Neural progenitor cell (in vitro differentiated cells): ENCODE measurements around the gene MCTP2. TPM values are rescaled to one million over a fixed set of nuclear protein-coding genes. Genes with fewer than 3 reads are reported as not detected.

Experiments
- DNase-seq: peaks from one replicate; pipeline ENCODE4 v3.0.0-alpha.2; 2016; ENCODE audit warnings: low spot score
- H2AFZ ChIP-seq: fragments of 200-600 bp; sonication (generic); replicated peaks from 2 replicates; pipeline ENCODE4 v1.6.1; 2016; ENCODE audit warnings: antibody characterized with exemption
- H3F3A ChIP-seq: fragments of 200-600 bp; sonication (generic); 2 replicates; pipeline ENCODE4 v1.6.1; 2016; ENCODE audit warnings: antibody characterized with exemption, low read depth
- H3K27ac ChIP-seq: fragments of 200-600 bp; sonication (generic); 2 replicates; pipeline ENCODE4 v1.5.1; 2016; ENCODE audit warnings: mild to moderate bottlenecking
- H3K27me3 ChIP-seq: fragments of 200-600 bp; sonication (generic); 2 replicates; pipeline ENCODE4 v1.6.1; 2016; ENCODE audit warnings: mild to moderate bottlenecking, moderate library complexity
- H3K36me3 ChIP-seq: fragments of 200-600 bp; sonication (generic); 2 replicates; pipeline ENCODE4 v1.5.1; 2016
- H3K4me1 ChIP-seq: fragments of 200-600 bp; sonication (generic); 2 replicates; pipeline ENCODE4 v1.6.1; 2016; ENCODE audit warnings: mixed run types
- H3K4me2 ChIP-seq: fragments of 200-600 bp; sonication (generic); 2 replicates; pipeline ENCODE4 v1.6.1; 2016
- H3K4me3 ChIP-seq: fragments of 200-600 bp; sonication (generic); 2 replicates; pipeline ENCODE4 v1.5.1; 2016
- H3K79me2 ChIP-seq: fragments of 200-600 bp; sonication (generic); 2 replicates; pipeline ENCODE4 v1.6.1; 2016; ENCODE audit warnings: low read depth
- H3K9ac ChIP-seq: fragments of 200-600 bp; sonication (generic); 2 replicates; pipeline ENCODE4 v1.6.1; 2016
- H3K9me3 ChIP-seq: fragments of 200-600 bp; sonication (generic); 2 replicates; pipeline ENCODE4 v1.5.1; 2016; ENCODE audit warnings: low read depth
- H4K20me1 ChIP-seq: fragments of 200-600 bp; sonication (generic); 2 replicates; pipeline ENCODE4 v1.6.1; 2016; ENCODE audit warnings: low read depth
- H3K27ac Mint-ChIP-seq: 3 replicates; pipeline ENCODE4 v1.8.0; 2021; ENCODE audit warnings: mixed read lengths
- H3K27me3 Mint-ChIP-seq: 2 replicates; pipeline ENCODE4 v1.8.0; 2022; ENCODE audit warnings: low read depth, mild to moderate bottlenecking, inconsistent platforms, moderate library complexity, mixed read lengths; ENCODE audit not compliant: insufficient read depth
- H3K36me3 Mint-ChIP-seq: 3 replicates; pipeline ENCODE4 v1.8.0; 2021; ENCODE audit warnings: mixed read lengths
- H3K4me1 Mint-ChIP-seq: 3 replicates; pipeline ENCODE4 v1.8.0; 2021; ENCODE audit warnings: mixed read lengths
- H3K4me3 Mint-ChIP-seq: 3 replicates; pipeline ENCODE4 v1.8.0; 2021; ENCODE audit warnings: mild to moderate bottlenecking, moderate library complexity, mixed read lengths
- H3K9me3 Mint-ChIP-seq: 3 replicates; pipeline ENCODE4 v1.8.0; 2020; ENCODE audit warnings: mixed read lengths
- EZH2 ChIP-seq: fragments of 200-600 bp; sonication (generic); IDR thresholded peaks from 2 replicates; pipeline ENCODE4 v1.6.1; 2017; ENCODE audit warnings: antibody characterized with exemption, mild to moderate bottlenecking, moderate library complexity
- EZH2phosphoT487 ChIP-seq: fragments of 200-600 bp; sonication (generic); IDR thresholded peaks from 2 replicates; pipeline ENCODE4 v1.6.1; 2017; ENCODE audit warnings: antibody characterized with exemption
- total RNA-seq: library from RNA; depleted of rRNA; stranded (reverse); fragments of >200 nt; gene quantifications from 2 replicates; pipeline ENCODE4 v1.2.3, GENCODE V29; 2015; ENCODE audit warnings: low replicate concordance
- TF ChIP-seq, protein P1 (sequence below): fragments of 200-600 bp; sonication (generic); IDR thresholded peaks from 2 replicates; pipeline ENCODE4 v1.5.1; 2017; ENCODE audit warnings: antibody characterized with exemption, mild to moderate bottlenecking

MCTP2 gene
- total RNA-seq, 1 donor from 2014 or later, result 0.17 TPM

- DNase-seq, result no peak
- no peak overlapping the region for H3K27ac Mint-ChIP-seq
Measured at GRCh38 chr15:94445566-94446160, 214.3 kb downstream of the MCTP2 start.

GRCh38 chr15:94446441-94446840 is 215.1 kb downstream of the MCTP2 start:
- H3K4me3 Mint-ChIP-seq, result no peak overlapping the region
- TF ChIP-seq, protein P1, sequence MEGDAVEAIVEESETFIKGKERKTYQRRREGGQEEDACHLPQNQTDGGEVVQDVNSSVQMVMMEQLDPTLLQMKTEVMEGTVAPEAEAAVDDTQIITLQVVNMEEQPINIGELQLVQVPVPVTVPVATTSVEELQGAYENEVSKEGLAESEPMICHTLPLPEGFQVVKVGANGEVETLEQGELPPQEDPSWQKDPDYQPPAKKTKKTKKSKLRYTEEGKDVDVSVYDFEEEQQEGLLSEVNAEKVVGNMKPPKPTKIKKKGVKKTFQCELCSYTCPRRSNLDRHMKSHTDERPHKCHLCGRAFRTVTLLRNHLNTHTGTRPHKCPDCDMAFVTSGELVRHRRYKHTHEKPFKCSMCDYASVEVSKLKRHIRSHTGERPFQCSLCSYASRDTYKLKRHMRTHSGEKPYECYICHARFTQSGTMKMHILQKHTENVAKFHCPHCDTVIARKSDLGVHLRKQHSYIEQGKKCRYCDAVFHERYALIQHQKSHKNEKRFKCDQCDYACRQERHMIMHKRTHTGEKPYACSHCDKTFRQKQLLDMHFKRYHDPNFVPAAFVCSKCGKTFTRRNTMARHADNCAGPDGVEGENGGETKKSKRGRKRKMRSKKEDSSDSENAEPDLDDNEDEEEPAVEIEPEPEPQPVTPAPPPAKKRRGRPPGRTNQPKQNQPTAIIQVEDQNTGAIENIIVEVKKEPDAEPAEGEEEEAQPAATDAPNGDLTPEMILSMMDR, result no peak
- no peak for TF ChIP-seq EZH2
- no peak for TF ChIP-seq EZH2phosphoT487
- no peak for DNase-seq
- peaks cover 3% of the 10 kb centered on the region for H3K4me1 Mint-ChIP-seq
- Histone ChIP-seq H3F3A (no peaks in the 10 kb centered on the region), H4K20me1 (no peaks in the 10 kb centered on the region), H3K4me1 (peaks cover 6% of the 10 kb centered on the region), H3K36me3 (no peaks in the 10 kb centered on the region), H2AFZ (no peak overlapping the region), H3K4me3 (no peak overlapping the region), H3K79me2 (no peaks in the 10 kb centered on the region), H3K27me3 (no peaks in the 10 kb centered on the region), H3K4me2 (no peak overlapping the region), H3K27ac (no peak overlapping the region), H3K9ac (no peak overlapping the region), H3K9me3 (no peaks in the 10 kb centered on the region)
- H3K27me3 Mint-ChIP-seq, result no peaks in the 10 kb centered on the region
- H3K9me3 Mint-ChIP-seq, result no peaks in the 10 kb centered on the region
- no peak overlapping the region for H3K27ac Mint-ChIP-seq
- no peaks in the 10 kb centered on the region for H3K36me3 Mint-ChIP-seq

More at GRCh38 chr15:94445566-94446160, 214.3 kb downstream of the MCTP2 start:
- Histone ChIP-seq H4K20me1 (no peaks in the 10 kb centered on the region), H3K9ac (no peak overlapping the region), H3K4me2 (no peak overlapping the region), H3K27ac (no peak overlapping the region), H3K27me3 (no peaks in the 10 kb centered on the region), H3K36me3 (no peaks in the 10 kb centered on the region), H3K9me3 (no peaks in the 10 kb centered on the region), H3K79me2 (no peaks in the 10 kb centered on the region), H2AFZ (no peak overlapping the region), H3K4me1 (peaks cover 6% of the 10 kb centered on the region), H3K4me3 (no peak overlapping the region), H3F3A (no peaks in the 10 kb centered on the region)
- no peaks in the 10 kb centered on the region for H3K36me3 Mint-ChIP-seq
- peaks cover 3% of the 10 kb centered on the region for H3K4me1 Mint-ChIP-seq
- H3K9me3 Mint-ChIP-seq, result no peaks in the 10 kb centered on the region
- no peaks in the 10 kb centered on the region for H3K27me3 Mint-ChIP-seq
- H3K4me3 Mint-ChIP-seq, result no peak overlapping the region
- TF ChIP-seq EZH2, result no peak
- TF ChIP-seq, protein P1, result no peak
- no peak for TF ChIP-seq EZH2phosphoT487

GRCh38 chr15:94451466-94451865 is 220.1 kb downstream of the MCTP2 start:
- no peaks in the 10 kb centered on the region for H3F3A ChIP-seq
- H3K36me3 ChIP-seq, result no peaks in the 10 kb centered on the region
- H3K9me3 Mint-ChIP-seq, result no peaks in the 10 kb centered on the region
- H4K20me1 ChIP-seq, result no peaks in the 10 kb centered on the region
- H2AFZ ChIP-seq, result peak overlapping the region; percentile 67
- no peak overlapping the region for H3K9ac ChIP-seq
- no peak for DNase-seq
- TF ChIP-seq, protein P1, result no peak
- TF ChIP-seq EZH2phosphoT487, result no peak
- no peak for TF ChIP-seq EZH2
- no peak overlapping the region for H3K27ac Mint-ChIP-seq
- H3K4me1 ChIP-seq, result no peaks in the 10 kb centered on the region
- no peak overlapping the region for H3K27ac ChIP-seq
- no peaks in the 10 kb centered on the region for H3K79me2 ChIP-seq
- no peak overlapping the region for H3K4me3 Mint-ChIP-seq
- H3K4me1 Mint-ChIP-seq, result no peaks in the 10 kb centered on the region
- H3K36me3 Mint-ChIP-seq, result no peaks in the 10 kb centered on the region
- no peaks in the 10 kb centered on the region for H3K27me3 Mint-ChIP-seq
- no peak overlapping the region for H3K4me3 ChIP-seq
- H3K9me3 ChIP-seq, result no peaks in the 10 kb centered on the region
- no peak overlapping the region for H3K4me2 ChIP-seq
- no peaks in the 10 kb centered on the region for H3K27me3 ChIP-seq
